ENCODE measurements around the gene ZBP1.
A peak's percentile ranks its signal among the peaks of the same experiment; 100 is the strongest.

The ZBP1 gene

GRCh38 chr20:57625978-57626377, 5.8 kb upstream of the ZBP1 start:
- peaks cover 9 to 26% (median 22%) of the 10 kb centered on the region in 5 donors for H3K4me1 ChIP-seq (ENCODE audit: control insufficient read depth in 5 of 5, insufficient read depth in 5 of 5, low read length in 5 of 5)
- H3K27ac ChIP-seq (ENCODE audit: low read depth, low read length): no peak overlapping the region
- H3K27me3 ChIP-seq (ENCODE audit: control insufficient read depth in 5 of 5, insufficient read depth in 4 of 5, low read length in 5 of 5): peaks cover 0 to 7% (median 3%) of the 10 kb centered on the region in 5 donors
- no peak overlapping the region for H3K4me3 ChIP-seq (ENCODE audit: low read depth in 1 of 5, low read length in 5 of 5)
- peaks cover 0 to 6% (median 5%) of the 10 kb centered on the region in 5 donors for H3K9me3 ChIP-seq (ENCODE audit: control insufficient read depth in 5 of 5, low read length in 5 of 5)
- no peak overlapping the region for H3K9ac ChIP-seq (ENCODE audit: low read length in 5 of 5)
- no peaks in the 10 kb centered on the region for H3K36me3 ChIP-seq (ENCODE audit: control insufficient read depth in 5 of 5, insufficient read depth in 5 of 5, low read length in 5 of 5)

GRCh38 chr20:57625181-57625958, 5.1 kb upstream of the ZBP1 start:
- H3K27ac ChIP-seq (ENCODE audit: low read depth, low read length): no peak overlapping the region
- no peaks in the 10 kb centered on the region for H3K36me3 ChIP-seq (ENCODE audit: control insufficient read depth in 5 of 5, insufficient read depth in 5 of 5, low read length in 5 of 5)
- no peak overlapping the region for H3K9ac ChIP-seq (ENCODE audit: low read length in 5 of 5)
- H3K9me3 ChIP-seq (ENCODE audit: control insufficient read depth in 5 of 5, low read length in 5 of 5): peaks cover 0 to 6% (median 5%) of the 10 kb centered on the region in 5 donors
- peaks cover 0 to 7% (median 3%) of the 10 kb centered on the region in 5 donors for H3K27me3 ChIP-seq (ENCODE audit: control insufficient read depth in 5 of 5, insufficient read depth in 4 of 5, low read length in 5 of 5)
- H3K4me1 ChIP-seq (ENCODE audit: control insufficient read depth in 5 of 5, insufficient read depth in 5 of 5, low read length in 5 of 5): peaks cover 9 to 32% (median 22%) of the 10 kb centered on the region in 5 donors
- H3K4me3 ChIP-seq (ENCODE audit: low read depth in 1 of 5, low read length in 5 of 5): no peak overlapping the region

- no peak overlapping the region for H3K27ac ChIP-seq (ENCODE audit: low read depth, low read length)
- H3K9ac ChIP-seq (ENCODE audit: low read length in 5 of 5): no peak overlapping the region
- peaks cover 0 to 7% (median 3%) of the 10 kb centered on the region in 5 donors for H3K27me3 ChIP-seq (ENCODE audit: control insufficient read depth in 5 of 5, insufficient read depth in 4 of 5, low read length in 5 of 5)
- H3K4me1 ChIP-seq (ENCODE audit: control insufficient read depth in 5 of 5, insufficient read depth in 5 of 5, low read length in 5 of 5): peaks cover 9 to 42% (median 24%) of the 10 kb centered on the region in 5 donors
- H3K9me3 ChIP-seq (ENCODE audit: control insufficient read depth in 5 of 5, low read length in 5 of 5): peaks cover 0 to 6% (median 5%) of the 10 kb centered on the region in 5 donors
- no peaks in the 10 kb centered on the region for H3K36me3 ChIP-seq (ENCODE audit: control insufficient read depth in 5 of 5, insufficient read depth in 5 of 5, low read length in 5 of 5)
- H3K4me3 ChIP-seq (ENCODE audit: low read depth in 1 of 5, low read length in 5 of 5): no peak overlapping the region
Observed at GRCh38 chr20:57624124-57624523, 3.9 kb upstream of the ZBP1 start.

- no peak overlapping the region for H3K4me3 ChIP-seq (ENCODE audit: low read depth in 1 of 5, low read length in 5 of 5)
- H3K27ac ChIP-seq (ENCODE audit: low read depth, low read length): no peak overlapping the region
- H3K36me3 ChIP-seq (ENCODE audit: control insufficient read depth in 5 of 5, insufficient read depth in 5 of 5, low read length in 5 of 5): no peaks in the 10 kb centered on the region
- peaks cover 0 to 6% (median 5%) of the 10 kb centered on the region in 5 donors for H3K9me3 ChIP-seq (ENCODE audit: control insufficient read depth in 5 of 5, low read length in 5 of 5)
- H3K9ac ChIP-seq (ENCODE audit: low read length in 5 of 5): no peak overlapping the region
- peaks cover 0 to 9% (median 4%) of the 10 kb centered on the region in 5 donors for H3K27me3 ChIP-seq (ENCODE audit: control insufficient read depth in 5 of 5, insufficient read depth in 4 of 5, low read length in 5 of 5)
- peaks cover 7 to 44% (median 16%) of the 10 kb centered on the region in 5 donors for H3K4me1 ChIP-seq (ENCODE audit: control insufficient read depth in 5 of 5, insufficient read depth in 5 of 5, low read length in 5 of 5)
Observed at GRCh38 chr20:57622579-57623381, 2.6 kb upstream of the ZBP1 start.

GRCh38 chr20:57622201-57622570, 2.0 kb upstream of the ZBP1 start:
- Histone ChIP-seq H3K9ac (ENCODE audit: low read length in 5 of 5) (no peak overlapping the region), H3K36me3 (ENCODE audit: control insufficient read depth in 5 of 5, insufficient read depth in 5 of 5, low read length in 5 of 5) (no peaks in the 10 kb centered on the region), H3K4me3 (ENCODE audit: low read depth in 1 of 5, low read length in 5 of 5) (no peak overlapping the region), H3K27me3 (ENCODE audit: control insufficient read depth in 5 of 5, insufficient read depth in 4 of 5, low read length in 5 of 5) (peaks cover 0 to 9% (median 4%) of the 10 kb centered on the region in 5 donors), H3K4me1 (ENCODE audit: control insufficient read depth in 5 of 5, insufficient read depth in 5 of 5, low read length in 5 of 5) (peaks cover 2 to 40% (median 10%) of the 10 kb centered on the region in 5 donors), H3K27ac (ENCODE audit: low read depth, low read length) (no peak overlapping the region), H3K9me3 (ENCODE audit: control insufficient read depth in 5 of 5, low read length in 5 of 5) (peaks cover 0 to 6% (median 5%) of the 10 kb centered on the region in 5 donors)

GRCh38 chr20:57621421-57622200, 1.4 kb upstream of the ZBP1 start:
- Histone ChIP-seq H3K36me3 (ENCODE audit: control insufficient read depth in 5 of 5, insufficient read depth in 5 of 5, low read length in 5 of 5) (no peaks in the 10 kb centered on the region), H3K27ac (ENCODE audit: low read depth, low read length) (no peak overlapping the region), H3K27me3 (ENCODE audit: control insufficient read depth in 5 of 5, insufficient read depth in 4 of 5, low read length in 5 of 5) (peaks cover 0 to 9% (median 4%) of the 10 kb centered on the region in 5 donors), H3K4me1 (ENCODE audit: control insufficient read depth in 5 of 5, insufficient read depth in 5 of 5, low read length in 5 of 5) (peaks cover 0 to 36% (median 8%) of the 10 kb centered on the region in 5 donors), H3K9ac (ENCODE audit: low read length in 5 of 5) (no peak overlapping the region), H3K9me3 (ENCODE audit: control insufficient read depth in 5 of 5, low read length in 5 of 5) (peaks cover 0 to 6% (median 5%) of the 10 kb centered on the region in 5 donors), H3K4me3 (ENCODE audit: low read depth in 1 of 5, low read length in 5 of 5) (no peak overlapping the region)

GRCh38 chr20:57620999-57621398, 773 bp upstream of the ZBP1 start:
- H3K9ac ChIP-seq (ENCODE audit: low read length in 5 of 5): no peak overlapping the region

GRCh38 chr20:57619051-57619831, 985 bp downstream of the ZBP1 start:
- Histone ChIP-seq H3K4me3 (ENCODE audit: low read depth in 1 of 5, low read length in 5 of 5) (peak overlapping the region in 2 of 5 donors; percentile 15 to 24), H3K27ac (ENCODE audit: low read depth, low read length) (no peak overlapping the region), H3K9me3 (ENCODE audit: control insufficient read depth in 5 of 5, low read length in 5 of 5) (no peaks in the 10 kb centered on the region), H3K4me1 (ENCODE audit: control insufficient read depth in 5 of 5, insufficient read depth in 5 of 5, low read length in 5 of 5) (peaks cover 0 to 36% (median 8%) of the 10 kb centered on the region in 5 donors), H3K36me3 (ENCODE audit: control insufficient read depth in 5 of 5, insufficient read depth in 5 of 5, low read length in 5 of 5) (peaks cover 0 to 5% (median 0%) of the 10 kb centered on the region in 5 donors), H3K9ac (ENCODE audit: low read length in 5 of 5) (no peak overlapping the region), H3K27me3 (ENCODE audit: control insufficient read depth in 5 of 5, insufficient read depth in 4 of 5, low read length in 5 of 5) (peaks cover 0 to 9% (median 7%) of the 10 kb centered on the region in 5 donors)

More at GRCh38 chr20:57620999-57621398, 773 bp upstream of the ZBP1 start:
- Histone ChIP-seq H3K36me3 (ENCODE audit: control insufficient read depth in 5 of 5, insufficient read depth in 5 of 5, low read length in 5 of 5) (no peaks in the 10 kb centered on the region), H3K4me1 (ENCODE audit: control insufficient read depth in 5 of 5, insufficient read depth in 5 of 5, low read length in 5 of 5) (peaks cover 0 to 36% (median 8%) of the 10 kb centered on the region in 5 donors), H3K4me3 (ENCODE audit: low read depth in 1 of 5, low read length in 5 of 5) (no peak overlapping the region), H3K27ac (ENCODE audit: low read depth, low read length) (no peak overlapping the region), H3K27me3 (ENCODE audit: control insufficient read depth in 5 of 5, insufficient read depth in 4 of 5, low read length in 5 of 5) (peaks cover 0 to 9% (median 4%) of the 10 kb centered on the region in 5 donors), H3K9me3 (ENCODE audit: control insufficient read depth in 5 of 5, low read length in 5 of 5) (peaks cover 0 to 6% (median 5%) of the 10 kb centered on the region in 5 donors)

GRCh38 chr20:57618764-57619050, 1.5 kb downstream of the ZBP1 start:
- H3K36me3 ChIP-seq (ENCODE audit: control insufficient read depth in 5 of 5, insufficient read depth in 5 of 5, low read length in 5 of 5): peaks cover 0 to 5% (median 0%) of the 10 kb centered on the region in 5 donors
- H3K9me3 ChIP-seq (ENCODE audit: control insufficient read depth in 5 of 5, low read length in 5 of 5): no peaks in the 10 kb centered on the region
- H3K9ac ChIP-seq (ENCODE audit: low read length in 5 of 5): no peak overlapping the region
- H3K4me1 ChIP-seq (ENCODE audit: control insufficient read depth in 5 of 5, insufficient read depth in 5 of 5, low read length in 5 of 5): peaks cover 0 to 36% (median 8%) of the 10 kb centered on the region in 5 donors
- H3K27me3 ChIP-seq (ENCODE audit: control insufficient read depth in 5 of 5, insufficient read depth in 4 of 5, low read length in 5 of 5): peaks cover 0 to 9% (median 7%) of the 10 kb centered on the region in 5 donors
- peak overlapping the region in 2 of 5 donors; percentile 15 to 24 for H3K4me3 ChIP-seq (ENCODE audit: low read depth in 1 of 5, low read length in 5 of 5)
- no peak overlapping the region for H3K27ac ChIP-seq (ENCODE audit: low read depth, low read length)

Data from subcutaneous abdominal adipose tissue (tissue), 5 donors.